ENCODE data around the gene FOXP1.

DNA sequence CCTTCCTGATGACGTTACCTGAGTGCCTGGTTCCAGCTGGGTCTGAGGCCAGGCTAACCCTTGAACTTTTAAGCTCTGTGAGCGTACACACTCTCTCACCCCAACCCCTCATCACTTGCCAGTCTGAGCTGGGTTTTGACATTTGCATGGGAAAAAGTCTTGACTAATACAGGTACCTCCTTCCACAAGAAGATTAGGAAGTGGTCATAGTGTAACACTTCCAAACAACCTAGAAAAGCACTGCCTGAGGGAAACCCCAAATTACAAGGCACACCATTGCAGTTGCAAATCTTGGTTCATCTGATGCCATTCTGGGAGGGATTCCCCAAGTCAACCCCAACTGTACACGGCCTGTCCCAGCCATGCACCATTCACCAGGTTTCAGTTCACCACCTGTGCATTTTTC, 499.8 kb downstream of the FOXP1 start:
- TF ChIP-seq CTCF (conservative IDR thresholded peaks at IDR 0.05; ENCODE audit: low read depth, low read length) (no peak), EZH2 (IDR thresholded peaks at IDR 0.05; ENCODE audit: borderline replicate concordance, low read depth, low read length, poor library complexity, severe bottlenecking) (no peak)
